Fibroblast of the conjunctiva (primary cell): ENCODE data around the gene AFAP1L1.

ENCODE experiments used
- DNase-seq: peaks from one replicate; pipeline ENCODE4 v3.0.0-alpha.2; 2010; ENCODE audit warnings: low read depth

Gene AFAP1L1

GRCh38 chr5:149372932-149373331 lies 101.3 kb downstream of the AFAP1L1 start:
- DNase-seq, result no peak

- no peak for DNase-seq
Measured at GRCh38 chr5:149374303-149374702, 102.6 kb downstream of the AFAP1L1 start.

- DNase-seq, result no peak
Measured at GRCh38 chr5:149374801-149375200, 103.1 kb downstream of the AFAP1L1 start.

GRCh38 chr5:149375434-149375833 lies 103.8 kb downstream of the AFAP1L1 start:
- no peak for DNase-seq

- no peak for DNase-seq
Measured at GRCh38 chr5:149376104-149376503, 104.4 kb downstream of the AFAP1L1 start.

GRCh38 chr5:149376711-149377447 lies 105.2 kb downstream of the AFAP1L1 start:
- DNase-seq, result no peak

GRCh38 chr5:149378241-149378820 lies 106.7 kb downstream of the AFAP1L1 start:
- DNase-seq, result no peak

- DNase-seq, result no peak
Measured at GRCh38 chr5:149379177-149379761, 107.6 kb downstream of the AFAP1L1 start, which contains the start of gene IL17B. IL17B (minus strand) TSS chr5:149379292; CDS start chr5:149379225, 67 bp downstream.

- DNase-seq, result no peak
Measured at GRCh38 chr5:149379818-149380374, 108.2 kb downstream of the AFAP1L1 start.

- DNase-seq, result no peak
Measured at GRCh38 chr5:149380466-149381121, 108.9 kb downstream of the AFAP1L1 start.

GRCh38 chr5:149381261-149381985 lies 109.8 kb downstream of the AFAP1L1 start:
- DNase-seq, result no peak

GRCh38 chr5:149381986-149382338 lies 110.3 kb downstream of the AFAP1L1 start:
- no peak for DNase-seq

- no peak for DNase-seq
Measured at GRCh38 chr5:149382517-149383220, 111.0 kb downstream of the AFAP1L1 start.

GRCh38 chr5:149383399-149383798 lies 111.7 kb downstream of the AFAP1L1 start:
- no peak for DNase-seq

- no peak for DNase-seq
Measured at GRCh38 chr5:149386166-149386565, 114.5 kb downstream of the AFAP1L1 start.

GRCh38 chr5:149387081-149387631 lies 115.5 kb downstream of the AFAP1L1 start:
- DNase-seq, result no peak

- DNase-seq, result peak; percentile 67
Measured at GRCh38 chr5:149387982-149388381, 116.3 kb downstream of the AFAP1L1 start.

GRCh38 chr5:149388498-149389190 lies 117.0 kb downstream of the AFAP1L1 start:
- DNase-seq, result no peak

GRCh38 chr5:149389552-149390495 lies 118.2 kb downstream of the AFAP1L1 start:
- DNase-seq, result no peak
